ENCODE measurements around the gene KSR2.

- TF ChIP-seq, protein P1, sequence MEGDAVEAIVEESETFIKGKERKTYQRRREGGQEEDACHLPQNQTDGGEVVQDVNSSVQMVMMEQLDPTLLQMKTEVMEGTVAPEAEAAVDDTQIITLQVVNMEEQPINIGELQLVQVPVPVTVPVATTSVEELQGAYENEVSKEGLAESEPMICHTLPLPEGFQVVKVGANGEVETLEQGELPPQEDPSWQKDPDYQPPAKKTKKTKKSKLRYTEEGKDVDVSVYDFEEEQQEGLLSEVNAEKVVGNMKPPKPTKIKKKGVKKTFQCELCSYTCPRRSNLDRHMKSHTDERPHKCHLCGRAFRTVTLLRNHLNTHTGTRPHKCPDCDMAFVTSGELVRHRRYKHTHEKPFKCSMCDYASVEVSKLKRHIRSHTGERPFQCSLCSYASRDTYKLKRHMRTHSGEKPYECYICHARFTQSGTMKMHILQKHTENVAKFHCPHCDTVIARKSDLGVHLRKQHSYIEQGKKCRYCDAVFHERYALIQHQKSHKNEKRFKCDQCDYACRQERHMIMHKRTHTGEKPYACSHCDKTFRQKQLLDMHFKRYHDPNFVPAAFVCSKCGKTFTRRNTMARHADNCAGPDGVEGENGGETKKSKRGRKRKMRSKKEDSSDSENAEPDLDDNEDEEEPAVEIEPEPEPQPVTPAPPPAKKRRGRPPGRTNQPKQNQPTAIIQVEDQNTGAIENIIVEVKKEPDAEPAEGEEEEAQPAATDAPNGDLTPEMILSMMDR (IDR thresholded peaks at IDR 0.05) = no peak
- no peak for TF ChIP-seq POLR2A (IDR thresholded peaks at IDR 0.05)
These were observed 294.5 kb downstream of the KSR2 start for GRCh38 chr12:117674313-117674712.
